Stimulated activated CD4-positive, alpha-beta T cell treated with anti-CD3 and anti-CD28 coated beads, TNF-alpha, amount 100 ng/mL, for 4 hours (primary cell): ENCODE results near the gene CCL23.

ENCODE experiments used
- DNase-seq, 3 experiments: peaks; one replicate each; pipeline ENCODE4 v3.0.0-alpha.2; 2020; ENCODE audit warnings: low read depth in 3 of 3

Gene CCL23

DNA sequence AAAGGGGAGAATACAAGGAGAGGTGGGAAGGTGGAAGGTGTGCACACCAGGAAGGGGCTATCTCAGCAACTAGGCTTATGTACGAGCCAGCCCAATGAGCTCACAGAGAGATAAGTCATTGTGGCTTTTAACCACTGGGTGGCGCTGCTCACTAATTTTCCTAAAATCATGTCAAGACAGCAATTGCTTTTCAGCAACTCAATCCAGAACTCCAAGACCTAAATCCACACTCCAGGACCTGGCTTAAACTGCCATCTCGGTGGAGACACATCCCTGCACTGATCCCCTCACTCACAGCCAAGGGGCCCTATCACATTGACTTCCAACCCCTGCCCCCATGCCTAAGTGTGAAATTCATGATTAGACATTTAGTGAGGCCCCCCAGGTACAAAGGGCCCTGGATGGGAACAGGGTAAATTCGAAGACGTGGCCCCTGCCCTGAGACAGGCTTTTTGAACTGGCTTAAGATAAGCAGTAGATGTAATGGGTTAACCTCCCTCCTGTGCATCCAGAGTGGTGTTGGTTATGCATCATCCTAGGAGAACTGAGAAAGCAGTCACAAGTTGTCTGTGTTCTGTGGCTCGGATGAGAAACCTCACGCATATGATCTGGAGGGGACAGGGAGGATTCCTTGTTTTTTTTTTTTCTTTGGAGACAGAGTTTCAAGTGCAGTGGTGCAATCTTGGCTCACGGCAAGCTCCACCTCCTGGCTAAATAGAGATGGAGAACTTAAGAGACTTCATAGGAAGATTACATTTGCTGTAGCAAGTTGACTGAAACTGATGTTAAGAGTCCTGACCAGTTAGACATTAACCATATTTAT lies 48.0 kb downstream of the CCL23 start:
- DNase-seq = peak; percentile 23 to 37 (median 29)

DNA sequence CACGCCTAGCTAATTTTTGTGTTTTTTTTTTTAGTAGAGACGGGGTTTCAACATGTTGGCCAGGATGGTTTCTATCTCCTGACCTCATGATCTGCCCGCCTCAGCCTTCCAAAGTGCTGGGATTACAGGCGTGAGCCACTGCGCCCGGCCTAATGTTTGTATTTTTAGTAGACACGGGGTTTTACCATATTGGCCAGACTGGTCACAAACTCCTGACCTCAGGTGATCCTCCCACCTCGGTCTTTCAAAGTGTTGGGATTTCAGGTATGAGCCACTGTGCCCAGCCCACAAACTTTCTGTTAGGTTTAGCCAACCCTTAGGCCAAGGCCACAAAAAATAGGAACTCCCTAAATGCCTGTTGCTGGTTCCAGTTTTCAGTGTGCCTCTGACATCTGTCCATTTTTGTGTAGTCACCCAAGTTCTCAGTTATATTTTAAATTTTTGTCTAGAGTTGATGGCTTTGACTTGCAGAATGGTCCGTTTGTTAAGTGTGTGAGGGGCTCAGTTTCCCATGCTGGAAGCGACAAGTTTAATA lies 49.2 kb downstream of the CCL23 start:
- DNase-seq = no peak

DNA sequence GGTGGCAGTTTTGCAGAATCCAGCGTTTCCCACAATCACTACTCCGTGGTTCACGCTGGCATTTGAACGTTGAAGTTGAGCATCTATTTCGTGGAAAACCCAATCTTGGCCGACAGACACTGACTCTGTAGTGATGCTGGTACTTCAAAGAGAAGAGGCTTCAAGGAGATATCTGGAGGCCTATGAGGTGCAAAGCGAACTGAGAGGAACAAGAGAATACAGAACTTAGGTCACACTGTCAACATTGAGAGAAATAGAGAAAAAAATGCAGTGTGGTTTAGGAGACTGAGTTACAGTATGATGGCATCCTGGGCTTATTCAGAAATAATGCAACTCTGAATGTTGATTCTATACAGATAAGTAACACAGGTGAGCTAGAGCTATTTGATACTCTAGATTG lies 52.5 kb downstream of the CCL23 start:
- no peak for DNase-seq

DNA sequence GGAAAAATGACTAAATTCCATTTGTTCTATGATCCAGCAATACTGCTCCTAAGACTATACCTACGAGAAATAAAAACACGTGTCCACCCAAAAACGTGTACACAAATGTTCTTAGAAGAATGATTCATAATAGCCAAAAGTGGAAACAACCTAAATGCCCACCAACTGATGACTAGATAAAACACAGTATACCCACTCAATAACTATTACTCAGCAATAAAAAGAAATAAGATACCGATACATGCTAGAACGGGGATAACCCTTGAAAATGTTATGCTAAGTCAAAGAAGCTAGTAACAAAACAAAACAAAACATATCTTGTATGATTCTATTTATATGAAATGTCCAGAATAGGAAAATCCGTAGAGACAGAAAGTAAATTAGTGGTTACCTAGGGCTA lies 54.1 kb downstream of the CCL23 start:
- no peak for DNase-seq
